H1 (cell line): ENCODE measurements around the gene ZFPL1. TPM values are rescaled to one million over a fixed set of nuclear protein-coding genes. Genes with fewer than 3 reads are reported as not detected.

ENCODE experiments used
- CTCF ChIA-PET: fragments of 300-600 bp; sonication (Branson Sonifier 250); formaldehyde crosslinking; loops from one replicate; lab custom pipeline; 2021; ENCODE audit not compliant: partially characterized antibody; lab: Charles Lee
- POLR2A ChIA-PET: fragments of 300-600 bp; sonication (Branson Sonifier 250); formaldehyde crosslinking; loops from one replicate; lab custom pipeline; 2021; ENCODE audit warnings: inconsistent platforms; ENCODE audit not compliant: partially characterized antibody; lab: Charles Lee
- DNase-seq, 2 experiments: peaks; one replicate each; pipeline versions ENCODE4 v3.0.0 to v3.0.0-alpha.2; 2010 to 2022; ENCODE audit warnings: low spot score in 2 of 2, low read depth in 1 of 2, mixed read lengths in 1 of 2
- FAIRE-seq: peaks from 2 replicates; lab custom pipeline; 2011; peaks lifted over from hg19 to GRCh38; lab: Jason Lieb, UNC
- H2AFZ ChIP-seq: 2 replicates; pipeline ENCODE4 v1.8.1; 2012; ENCODE audit warnings: low read length, inconsistent platforms
- H2AK5ac ChIP-seq: 2 replicates; pipeline ENCODE4 v1.6.1; 2013; ENCODE audit warnings: low read depth, low read length
- H2BK120ac ChIP-seq: replicated peaks from 2 replicates; pipeline ENCODE3; 2013; ENCODE audit warnings: low read depth, low read length, inconsistent platforms
- H2BK12ac ChIP-seq: 2 replicates; pipeline ENCODE4 v1.6.1; 2013; ENCODE audit warnings: low read depth, low read length
- H2BK15ac ChIP-seq: 2 replicates; pipeline ENCODE4 v1.6.1; 2013; ENCODE audit warnings: low read length
- H2BK20ac ChIP-seq: 2 replicates; pipeline ENCODE4 v1.6.1; 2013; ENCODE audit warnings: low read length
- H2BK5ac ChIP-seq: 2 replicates; pipeline ENCODE4 v1.6.1; 2013; ENCODE audit warnings: low read depth, low read length
- H3K14ac ChIP-seq: 2 replicates; pipeline ENCODE4 v1.6.1; 2013; ENCODE audit warnings: inconsistent platforms; ENCODE audit not compliant: insufficient read length
- H3K18ac ChIP-seq: 2 replicates; pipeline ENCODE4 v1.6.1; 2013; ENCODE audit warnings: low read length; ENCODE audit errors: extremely low read depth
- H3K23ac ChIP-seq: 2 replicates; pipeline ENCODE4 v1.6.1; 2013; ENCODE audit warnings: inconsistent platforms; ENCODE audit not compliant: insufficient read length
- H3K23me2 ChIP-seq: 2 replicates; pipeline ENCODE4 v1.6.1; 2013; ENCODE audit warnings: low read depth, low read length
- H3K27ac ChIP-seq: 2 replicates; pipeline ENCODE4 v1.6.1; 2011; ENCODE audit warnings: low read depth, low read length, inconsistent platforms
- H3K27me3 ChIP-seq, 4 experiments: replicated peaks in 1 of 4; 1 replicate in 1 of 4; 2 replicates in 3 of 4; pipeline versions ENCODE4 v1.6.1 to v1.8.1; 2011 to 2013; ENCODE audit warnings: low read length in 3 of 4, mild to moderate bottlenecking in 3 of 4, inconsistent platforms in 2 of 4, mixed read lengths in 2 of 4, moderate library complexity in 1 of 4; ENCODE audit not compliant: control insufficient read depth in 3 of 4, insufficient read depth in 3 of 4; ENCODE audit errors: extremely low read depth in 1 of 4
- H3K36me3 ChIP-seq, 4 experiments: 2 replicates each; pipeline versions ENCODE4 v1.6.1 to v1.8.1; 2011 to 2013; ENCODE audit warnings: mild to moderate bottlenecking in 4 of 4, low read length in 3 of 4, moderate library complexity in 2 of 4, control low read depth in 1 of 4, inconsistent platforms in 1 of 4; ENCODE audit not compliant: insufficient read depth in 4 of 4, control insufficient read depth in 2 of 4
- H3K4ac ChIP-seq: replicated peaks from 2 replicates; pipeline ENCODE3; 2013; ENCODE audit warnings: low read length, low read depth, mixed read lengths, inconsistent platforms; ENCODE audit not compliant: insufficient read length
- H3K4me1 ChIP-seq, 4 experiments: replicated peaks in 1 of 4; 1 replicate in 1 of 4; 2 replicates in 3 of 4; pipeline versions ENCODE4 v1.6.1 to v1.8.1; 2011 to 2013; ENCODE audit warnings: low read length in 3 of 4, inconsistent platforms in 2 of 4, mixed read lengths in 1 of 4; ENCODE audit not compliant: insufficient read depth in 4 of 4, control insufficient read depth in 3 of 4
- H3K4me2 ChIP-seq, 2 experiments: 2 replicates each; pipeline versions ENCODE4 v1.6.1 to v1.8.1; 2011 to 2013; ENCODE audit warnings: low read depth in 2 of 2, low read length in 2 of 2, control low read depth in 1 of 2, inconsistent platforms in 1 of 2, mild to moderate bottlenecking in 1 of 2; ENCODE audit not compliant: insufficient read depth in 1 of 2
- H3K4me3 ChIP-seq, 4 experiments: fragments of 200-600, 300-600 bp in 1 of 4; sonication (generic), shearing (Covaris generic), sonication (Bioruptor Twin) in 1 of 4; 2 replicates each; pipeline versions ENCODE4 v1.5.1 to v1.8.1; 2011 to 2016; ENCODE audit warnings: low read length in 4 of 4, low read depth in 3 of 4, control low read depth in 2 of 4, inconsistent platforms in 2 of 4, mild to moderate bottlenecking in 2 of 4, mixed read lengths in 1 of 4, moderate library complexity in 1 of 4; ENCODE audit not compliant: insufficient read depth in 2 of 4; ENCODE audit errors: extremely low read depth in 1 of 4
- H3K56ac ChIP-seq: replicated peaks from 2 replicates; pipeline ENCODE3; 2013; ENCODE audit warnings: low read depth, mild to moderate bottlenecking, mixed read lengths, low read length, inconsistent platforms; ENCODE audit not compliant: insufficient read length
- H3K79me1 ChIP-seq: 2 replicates; pipeline ENCODE4 v1.6.1; 2013; ENCODE audit warnings: low read depth, low read length, control low read depth
- H3K79me2 ChIP-seq, 2 experiments: 2 replicates each; pipeline versions ENCODE4 v1.6.1 to v1.8.1; 2012 to 2013; ENCODE audit warnings: low read length in 2 of 2, mild to moderate bottlenecking in 2 of 2, inconsistent platforms in 1 of 2; ENCODE audit not compliant: insufficient read depth in 2 of 2, control insufficient read depth in 1 of 2
- H3K9ac ChIP-seq, 4 experiments: replicated peaks in 1 of 4; 1 replicate in 1 of 4; 2 replicates in 3 of 4; pipeline versions ENCODE4 v1.6.1 to v1.8.1; 2011 to 2013; ENCODE audit warnings: low read depth in 3 of 4, low read length in 3 of 4, control low read depth in 2 of 4, mild to moderate bottlenecking in 2 of 4, moderate library complexity in 2 of 4, inconsistent platforms in 1 of 4; ENCODE audit errors: extremely low read depth in 1 of 4
- H3K9me3 ChIP-seq, 2 experiments: 2 replicates each; pipeline versions ENCODE4 v1.6.1 to v1.8.1; 2012 to 2013; ENCODE audit warnings: mild to moderate bottlenecking in 2 of 2, moderate library complexity in 2 of 2, control low read depth in 1 of 2, inconsistent platforms in 1 of 2, low read depth in 1 of 2, low read length in 1 of 2, mixed read lengths in 1 of 2; ENCODE audit not compliant: insufficient read depth in 2 of 2
- H4K20me1 ChIP-seq, 2 experiments: replicated peaks in 1 of 2; 2 replicates each; pipeline versions ENCODE3 to v1.8.1; 2011 to 2013; ENCODE audit warnings: inconsistent platforms in 2 of 2, low read length in 2 of 2, mild to moderate bottlenecking in 1 of 2; ENCODE audit not compliant: insufficient read depth in 2 of 2, control insufficient read depth in 1 of 2
- H4K5ac ChIP-seq: 2 replicates; pipeline ENCODE4 v1.6.1; 2013; ENCODE audit warnings: low read length, low read depth, mixed read lengths, inconsistent platforms; ENCODE audit not compliant: insufficient read length
- H4K8ac ChIP-seq: 2 replicates; pipeline ENCODE4 v1.8.0; 2013; ENCODE audit warnings: mild to moderate bottlenecking, moderate library complexity, low read length, inconsistent platforms; ENCODE audit not compliant: insufficient read depth; ENCODE audit errors: extremely low read depth
- H4K91ac ChIP-seq: replicated peaks from 2 replicates; pipeline ENCODE3; 2013; ENCODE audit warnings: low read length, mixed read lengths, inconsistent platforms; ENCODE audit not compliant: insufficient read length
- BCL11A ChIP-seq, 2 experiments: IDR thresholded peaks; one replicate each; pipeline ENCODE4 v1.6.1; 2011; ENCODE audit warnings: low read depth in 2 of 2, low read length in 2 of 2, mild to moderate bottlenecking in 2 of 2
- EGR1 ChIP-seq: IDR thresholded peaks from 2 replicates; pipeline ENCODE4 v1.6.1; 2011; ENCODE audit warnings: low read depth, low read length, borderline replicate concordance
- KDM5A ChIP-seq: fragments of 200-600 bp; IDR thresholded peaks from 2 replicates; pipeline ENCODE4 v1.7.1; 2012; ENCODE audit warnings: mild to moderate bottlenecking, low read length, inconsistent platforms, mixed read lengths
- POU5F1 ChIP-seq: IDR thresholded peaks from 2 replicates; pipeline ENCODE4 v1.6.1; 2011; ENCODE audit warnings: low read depth, mild to moderate bottlenecking, low read length, moderate library complexity
- WGBS, 2 experiments: shearing (Covaris generic) in 1 of 2; methylation state at CpG; one replicate each; pipeline versions ENCODE4 v1.1.6 to v1.1.7; 2013 to 2015; ENCODE audit warnings: low lambda C conversion rate in 2 of 2, mixed read lengths in 2 of 2, inconsistent platforms in 1 of 2, low coverage in 1 of 2, missing lambda C conversion rate in 1 of 2; ENCODE audit not compliant: insufficient replicate concordance in 2 of 2, insufficient coverage in 1 of 2, insufficient read length in 1 of 2; ENCODE audit errors: extremely low coverage in 1 of 2, missing lambda C conversion rate in 1 of 2; 5-methylcytosine and 5-hydroxymethylcytosine counted together
- polyA plus RNA-seq, 7 experiments: library from polyadenylated mRNA; depleted of rRNA in 3 of 7; stranded (reverse) in 5 of 7; unstranded in 2 of 7; fragments of >200 nt in 5 of 7; fragments of 200-250 nt in 2 of 7; gene quantifications; 1 replicate in 5 of 7; 2 replicates in 1 of 7; 4 replicates in 1 of 7; pipeline versions ENCODE4 v1.2.1 to v1.2.3, GENCODE V29; 2011 to 2013; ENCODE audit warnings: missing spikeins in 2 of 7, mixed read lengths in 2 of 7
- total RNA-seq: library from RNA; stranded (reverse); fragmentation: NEBNext Ultra II Directional; extraction: Animal tissue kit (Norgen Biotek cat#: 25700); gene quantifications from 2 replicates; pipeline ENCODE4 v1.2.1, GENCODE V29; 2021
- TF ChIP-seq, protein P1 (sequence below): IDR thresholded peaks from 2 replicates; pipeline ENCODE4 v1.6.1; 2012; ENCODE audit warnings: low read length, inconsistent platforms

Gene ZFPL1
- total and polyA plus RNA-seq, 2 of the 8 experiments (the other 6 are each of a cell fraction or from before 2014, with no cell fraction given), result 21.5 to 76.8 TPM

DNA sequence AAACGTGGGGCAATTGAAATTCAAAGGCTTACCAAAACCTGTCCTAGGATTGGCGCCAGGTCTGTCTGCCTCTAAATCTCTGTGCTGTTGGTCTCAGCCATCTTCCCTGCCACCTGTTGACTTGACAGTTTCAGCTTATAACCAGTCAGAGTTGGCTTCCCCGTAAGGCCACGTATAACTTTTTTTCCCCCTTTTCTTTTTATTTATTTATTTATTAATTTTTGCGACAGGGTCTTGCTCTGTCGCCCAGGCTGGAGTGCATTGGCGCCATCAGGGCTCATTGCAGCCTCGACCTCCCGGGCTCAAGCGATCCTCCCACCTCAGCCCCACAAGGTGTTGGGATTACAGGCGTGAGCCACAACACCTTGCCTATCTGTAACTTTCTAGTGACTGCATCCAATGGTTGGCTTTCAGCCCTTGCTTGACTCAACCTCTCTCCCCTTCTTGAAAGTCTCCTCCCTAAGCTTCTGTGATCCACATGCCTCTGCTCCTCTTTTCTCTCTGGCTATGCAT lies 51.7 kb downstream of the ZFPL1 start:
- no peaks in the 10 kb centered on the region for H3K27me3 ChIP-seq
- no peak overlapping the region for H4K8ac ChIP-seq
- H3K14ac ChIP-seq, result no peak overlapping the region
- no peak overlapping the region for H3K23ac ChIP-seq
- no peak for FAIRE-seq
- DNase-seq, result no peak
- H2BK120ac ChIP-seq, result no peak overlapping the region
- H2BK5ac ChIP-seq, result peak overlapping the region; percentile 83; the same call in 1 of the 2 replicates
- peaks cover 3% of the 10 kb centered on the region; the same call in 1 of the 2 replicates for H3K79me1 ChIP-seq
- peak overlapping the region; percentile 76 for H2AFZ ChIP-seq
- H3K4me3 ChIP-seq, result peak overlapping the region; percentile 56 to 94 (median 88)
- H4K20me1 ChIP-seq, result peaks cover 0 to 9% of the 10 kb centered on the region in 2 experiments
- ChIA-PET CTCF (interaction anchor here (0.8 to 3.0 kb wide), 13 partner anchors 9 to 267 kb away, joined by 3 to 14 read pairs (median 4); partner anchors contain the start of genes CAPN1, MRPL49, SPDYC and TM7SF2), POLR2A (interaction anchor here (0.8 to 15.8 kb wide), 21 partner anchors 9 to 373 kb away, joined by 3 to 305 read pairs (median 4); partner anchors contain the start of genes CAPN1, CDC42EP2, FAU and MRPL49)
- H3K18ac ChIP-seq, result no peak overlapping the region
- H3K79me2 ChIP-seq, result peaks cover 0 to 15% of the 10 kb centered on the region in 2 experiments; a peak in 1 of 4 replicates
- no peak overlapping the region for H4K91ac ChIP-seq
- peak overlapping the region; percentile 41; the same call in 1 of the 2 replicates for H2AK5ac ChIP-seq
- WGBS, 2 experiments, result 72% methylated on average over 11 of the region's 11 CpGs; no CpG with 5 or more reads in 1 of the 2 experiments
- H3K9ac ChIP-seq, result peak overlapping the region in 3 of 4 experiments; percentile 27 to 87 (median 66); a peak in 6 of 7 replicates
- peak overlapping the region; percentile 77 to 91 for H3K4me2 ChIP-seq
- no peak overlapping the region for H2BK15ac ChIP-seq
- H3K36me3 ChIP-seq, result peaks cover 4 to 16% (median 14%) of the 10 kb centered on the region in 4 experiments; a peak in 6 of 8 replicates
- H3K4ac ChIP-seq, result no peak overlapping the region
- H3K56ac ChIP-seq, result no peak overlapping the region
- no peak overlapping the region for H4K5ac ChIP-seq
- H2BK20ac ChIP-seq, result no peak overlapping the region
- peak overlapping the region; percentile 99 for H3K27ac ChIP-seq
- H3K23me2 ChIP-seq, result peaks cover 14% of the 10 kb centered on the region
- H3K9me3 ChIP-seq, result no peaks in the 10 kb centered on the region; a peak in 1 of 4 replicates
- peaks cover 0 to 13% (median 7%) of the 10 kb centered on the region in 4 experiments; a peak in 6 of 7 replicates for H3K4me1 ChIP-seq
- H2BK12ac ChIP-seq, result no peak overlapping the region
- TF ChIP-seq POU5F1 (no peak), KDM5A (no peak), BCL11A (IDR thresholded peaks at IDR 0.05; ENCODE audit: low read depth in 2 of 2, low read length in 2 of 2) (no peak), EGR1 (no peak)
- TF ChIP-seq, protein P1, sequence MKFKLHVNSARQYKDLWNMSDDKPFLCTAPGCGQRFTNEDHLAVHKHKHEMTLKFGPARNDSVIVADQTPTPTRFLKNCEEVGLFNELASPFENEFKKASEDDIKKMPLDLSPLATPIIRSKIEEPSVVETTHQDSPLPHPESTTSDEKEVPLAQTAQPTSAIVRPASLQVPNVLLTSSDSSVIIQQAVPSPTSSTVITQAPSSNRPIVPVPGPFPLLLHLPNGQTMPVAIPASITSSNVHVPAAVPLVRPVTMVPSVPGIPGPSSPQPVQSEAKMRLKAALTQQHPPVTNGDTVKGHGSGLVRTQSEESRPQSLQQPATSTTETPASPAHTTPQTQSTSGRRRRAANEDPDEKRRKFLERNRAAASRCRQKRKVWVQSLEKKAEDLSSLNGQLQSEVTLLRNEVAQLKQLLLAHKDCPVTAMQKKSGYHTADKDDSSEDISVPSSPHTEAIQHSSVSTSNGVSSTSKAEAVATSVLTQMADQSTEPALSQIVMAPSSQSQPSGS, result no peak
